Fibroblast of the aortic adventitia (primary cell): ENCODE data around the gene IGFBP5. TPM values are rescaled to one million over a fixed set of nuclear protein-coding genes. Genes with fewer than 3 reads are reported as not detected.
A peak's percentile ranks its signal among the peaks of the same experiment; 100 is the strongest.

Source experiments
- DNase-seq: peaks from one replicate; pipeline ENCODE4 v3.0.0-alpha.2; 2010; ENCODE audit warnings: low read depth
- H3K4me3 ChIP-seq: 2 replicates; pipeline ENCODE4 v1.5.1; 2011; ENCODE audit warnings: low read depth, mild to moderate bottlenecking, control low read depth, low read length, moderate library complexity
- total RNA-seq: library from RNA; depleted of rRNA; stranded (reverse); fragments of >200 nt; gene quantifications from 2 replicates; pipeline ENCODE4 v1.2.3, GENCODE V29; 2012; ENCODE audit warnings: low replicate concordance
- TF ChIP-seq, protein P1 (sequence below): IDR thresholded peaks from 2 replicates; pipeline ENCODE4 v1.5.1; 2011; ENCODE audit warnings: mild to moderate bottlenecking, low read length, control low read depth, inconsistent platforms; ENCODE audit not compliant: insufficient read depth

Gene IGFBP5
- total RNA-seq, 1 donor = 616 TPM

GRCh38 chr2:216673021-216673420 lies 22.3 kb downstream of the IGFBP5 start:
- no peak for DNase-seq
- no peak overlapping the region for H3K4me3 ChIP-seq
- TF ChIP-seq, protein P1, sequence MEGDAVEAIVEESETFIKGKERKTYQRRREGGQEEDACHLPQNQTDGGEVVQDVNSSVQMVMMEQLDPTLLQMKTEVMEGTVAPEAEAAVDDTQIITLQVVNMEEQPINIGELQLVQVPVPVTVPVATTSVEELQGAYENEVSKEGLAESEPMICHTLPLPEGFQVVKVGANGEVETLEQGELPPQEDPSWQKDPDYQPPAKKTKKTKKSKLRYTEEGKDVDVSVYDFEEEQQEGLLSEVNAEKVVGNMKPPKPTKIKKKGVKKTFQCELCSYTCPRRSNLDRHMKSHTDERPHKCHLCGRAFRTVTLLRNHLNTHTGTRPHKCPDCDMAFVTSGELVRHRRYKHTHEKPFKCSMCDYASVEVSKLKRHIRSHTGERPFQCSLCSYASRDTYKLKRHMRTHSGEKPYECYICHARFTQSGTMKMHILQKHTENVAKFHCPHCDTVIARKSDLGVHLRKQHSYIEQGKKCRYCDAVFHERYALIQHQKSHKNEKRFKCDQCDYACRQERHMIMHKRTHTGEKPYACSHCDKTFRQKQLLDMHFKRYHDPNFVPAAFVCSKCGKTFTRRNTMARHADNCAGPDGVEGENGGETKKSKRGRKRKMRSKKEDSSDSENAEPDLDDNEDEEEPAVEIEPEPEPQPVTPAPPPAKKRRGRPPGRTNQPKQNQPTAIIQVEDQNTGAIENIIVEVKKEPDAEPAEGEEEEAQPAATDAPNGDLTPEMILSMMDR = no peak

DNA sequence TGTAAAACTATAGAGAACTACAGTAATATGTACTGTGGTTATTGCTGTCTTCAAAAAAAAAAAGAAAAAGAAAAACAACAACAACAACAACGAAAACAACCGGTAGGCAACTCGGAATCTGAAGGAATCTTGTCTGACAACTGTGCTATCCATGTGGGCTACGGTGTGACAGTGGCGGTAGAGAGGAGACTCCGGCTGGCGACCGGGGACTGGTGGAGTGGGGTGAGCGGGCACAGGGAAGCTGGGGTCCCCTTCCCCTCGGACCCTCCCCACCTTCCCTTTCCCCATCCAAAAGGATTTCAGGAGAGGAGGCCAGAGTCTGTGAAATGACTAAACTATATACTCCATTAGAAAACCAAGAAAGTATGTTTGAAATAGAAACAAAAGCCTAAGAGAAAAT lies 22.9 kb downstream of the IGFBP5 start:
- H3K4me3 ChIP-seq = no peak overlapping the region
- TF ChIP-seq, protein P1 = no peak
- no peak for DNase-seq

GRCh38 chr2:216671791-216672343 lies 23.5 kb downstream of the IGFBP5 start:
- H3K4me3 ChIP-seq = no peak overlapping the region
- DNase-seq = no peak
- TF ChIP-seq, protein P1 = no peak

- H3K4me3 ChIP-seq = no peak overlapping the region
- DNase-seq = no peak
Observed at GRCh38 chr2:216671081-216671411, 24.3 kb downstream of the IGFBP5 start.

DNA sequence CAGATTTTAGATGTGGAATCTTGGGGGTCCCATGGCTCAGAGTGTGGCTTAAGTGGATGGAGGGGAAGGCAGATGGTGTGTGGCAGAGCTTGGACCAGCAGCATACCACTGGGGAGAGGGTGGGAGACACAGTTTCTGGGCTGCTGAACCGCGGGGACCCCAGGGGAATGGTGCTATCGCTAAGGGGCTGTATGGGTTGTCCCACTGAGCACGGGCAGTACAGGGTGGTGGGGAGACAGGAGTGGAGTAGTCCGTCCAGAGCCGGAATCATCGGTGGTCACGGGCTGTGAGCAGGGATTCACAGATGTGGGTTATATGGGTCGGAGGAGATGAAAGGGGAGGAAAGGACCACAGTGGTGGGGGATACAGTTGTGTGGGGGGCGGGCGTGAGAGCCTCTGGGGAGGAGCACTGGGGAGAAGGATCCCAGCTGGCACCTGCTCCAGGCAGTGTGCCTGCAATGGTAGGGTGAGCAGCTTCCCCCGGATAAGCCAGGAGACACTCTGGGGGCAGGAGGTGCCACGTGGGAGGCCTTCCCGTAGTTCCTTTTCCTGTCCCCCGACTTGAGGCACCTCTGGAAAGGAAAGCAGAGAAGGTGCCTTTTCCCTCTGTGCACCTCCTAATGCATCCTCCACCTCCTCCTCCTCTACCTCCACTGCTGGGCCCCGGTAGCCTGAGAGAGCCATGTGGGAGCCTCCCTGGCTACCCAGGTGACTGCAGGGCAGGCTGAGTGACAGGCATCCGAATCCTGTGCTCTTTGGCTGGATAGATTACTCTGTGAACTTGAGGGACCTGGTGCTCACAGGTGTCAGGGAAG lies 24.9 kb downstream of the IGFBP5 start:
- DNase-seq = no peak
- no peak overlapping the region for H3K4me3 ChIP-seq
- TF ChIP-seq, protein P1 = no peak

More at GRCh38 chr2:216671081-216671411, 24.3 kb downstream of the IGFBP5 start:
- TF ChIP-seq, protein P1 = no peak

DNA sequence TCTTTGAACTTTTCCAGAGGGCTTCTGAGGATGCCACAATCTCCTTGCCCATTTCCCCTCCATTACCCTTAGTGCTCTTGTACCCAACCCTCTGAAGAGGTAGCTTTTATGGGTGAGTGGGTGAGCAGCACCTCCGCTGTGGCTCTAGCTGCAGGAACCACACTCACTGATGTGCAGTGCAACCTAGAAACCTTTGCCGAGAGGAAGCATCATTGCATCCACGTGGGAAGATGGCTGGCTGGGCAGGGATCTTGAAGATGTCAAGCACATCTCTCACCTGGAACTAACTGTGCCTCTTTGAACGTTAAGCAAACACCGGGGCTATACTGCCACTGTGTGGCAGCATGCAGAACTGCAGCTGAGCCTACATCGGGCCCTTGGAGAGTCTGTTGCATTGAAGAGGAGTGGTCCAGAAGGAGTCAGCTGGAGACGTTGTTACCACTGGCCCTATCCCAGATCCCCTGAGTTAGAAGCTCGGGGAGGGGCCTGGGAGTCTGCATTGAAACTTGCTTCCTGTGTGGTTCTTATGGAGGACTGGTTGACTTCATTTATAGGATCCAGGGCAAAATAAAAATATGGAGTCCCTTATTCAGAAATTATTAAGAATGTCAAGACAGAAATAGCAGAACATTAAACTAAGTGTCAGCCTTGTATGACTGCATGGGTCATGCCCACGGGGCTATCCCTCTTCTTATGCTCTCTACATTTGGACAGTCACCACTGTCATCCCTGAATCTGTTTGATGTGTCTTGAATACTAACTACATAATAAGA lies 28.7 kb downstream of the IGFBP5 start:
- peak; percentile 73 for DNase-seq
- TF ChIP-seq, protein P1 = peak; percentile 99
- H3K4me3 ChIP-seq = no peak overlapping the region
